Dermis microvascular lymphatic vessel endothelial cell (primary cell): ENCODE measurements around the gene SPPL3. TPM values are rescaled to one million over a fixed set of nuclear protein-coding genes. Genes with fewer than 3 reads are reported as not detected.
"Not testable (repeated sequence)": the region's sequence is repeated elsewhere in the genome, so short reads cannot be mapped to it uniquely, and the experiment has no call there.

Source experiments
- DNase-seq, 2 donors: peaks; one replicate each; pipeline versions ENCODE4 v3.0.0 to v3.0.0-alpha.2; 2010; ENCODE audit warnings: low read depth in 2 of 2
- total RNA-seq: library from RNA; depleted of rRNA; stranded (reverse); fragments of >200 nt; gene quantifications from 2 replicates; pipeline ENCODE4 v1.2.1, GENCODE V29; 2014

The SPPL3 gene
- total RNA-seq, 1 donor from 2014 or later = 3.5 TPM

- no peak for DNase-seq
Measured at GRCh38 chr12:120844768-120845449, 59.2 kb downstream of the SPPL3 start.

GRCh38 chr12:120844297-120844696 is 59.9 kb downstream of the SPPL3 start:
- no peak for DNase-seq

DNA sequence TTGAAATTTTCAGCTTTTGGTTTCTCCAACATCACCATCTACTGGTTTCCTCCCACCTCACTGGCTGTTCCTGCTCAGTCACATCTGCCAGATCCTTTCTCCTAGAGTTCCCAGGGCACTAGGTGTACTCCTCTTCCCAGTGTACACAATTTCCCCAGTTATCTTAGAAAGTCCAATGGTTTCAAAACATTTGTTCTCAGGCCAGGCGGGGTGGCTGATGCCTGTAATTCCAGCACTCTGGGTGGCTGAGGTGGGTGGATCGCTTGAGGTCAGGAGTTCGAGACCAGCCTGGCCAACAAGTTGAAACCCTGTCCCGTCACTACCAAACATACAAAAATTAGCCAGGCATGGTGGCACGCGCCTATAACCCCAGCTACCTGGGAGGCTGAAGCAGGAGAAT is 60.7 kb downstream of the SPPL3 start:
- DNase-seq = no peak

- no peak for DNase-seq
Measured at GRCh38 chr12:120842595-120842994, 61.6 kb downstream of the SPPL3 start.

DNA sequence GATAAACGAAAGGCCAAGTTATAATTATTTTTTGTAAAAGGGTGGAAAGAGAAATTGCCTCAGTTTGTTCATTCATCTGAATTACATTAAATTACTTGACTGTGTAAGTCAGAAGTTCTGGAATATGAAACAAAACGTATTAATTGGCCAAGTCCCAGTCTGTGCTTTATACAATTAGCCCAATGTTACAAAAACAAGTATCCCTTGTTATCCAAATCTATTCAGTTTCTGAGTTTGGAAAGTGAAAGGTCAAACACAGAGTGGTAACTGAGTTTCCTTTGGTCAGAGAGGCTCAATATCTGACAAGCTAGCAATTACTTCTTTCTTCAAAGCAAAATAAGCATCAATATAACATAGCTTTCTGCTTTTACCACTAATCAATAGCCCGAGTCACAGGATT is 62.6 kb downstream of the SPPL3 start:
- no peak for DNase-seq

GRCh38 chr12:120839503-120839902 is 64.7 kb downstream of the SPPL3 start:
- DNase-seq = no peak

GRCh38 chr12:120838629-120839383 is 65.4 kb downstream of the SPPL3 start:
- DNase-seq = not testable (repeated sequence)

GRCh38 chr12:120836114-120836684 is 68.0 kb downstream of the SPPL3 start:
- DNase-seq = no peak

DNA sequence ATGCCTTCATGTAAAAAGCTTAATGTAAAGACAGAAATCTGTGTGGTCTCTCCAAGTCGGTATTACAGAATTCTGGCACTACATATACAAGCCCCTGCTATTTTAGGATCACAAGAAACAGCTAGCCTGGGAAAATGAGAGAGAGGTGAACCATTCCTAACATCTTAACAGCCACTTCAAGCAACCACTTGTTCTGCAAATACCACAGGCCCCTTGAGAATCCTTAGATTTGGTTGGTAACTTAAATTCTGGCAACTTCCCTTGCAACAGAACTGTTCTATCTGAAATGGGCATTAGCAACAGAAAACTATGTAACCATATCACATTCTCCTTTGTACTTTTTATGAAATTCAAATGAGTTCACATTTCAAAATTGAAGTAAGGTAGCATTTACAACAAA is 68.5 kb downstream of the SPPL3 start:
- DNase-seq = no peak

DNA sequence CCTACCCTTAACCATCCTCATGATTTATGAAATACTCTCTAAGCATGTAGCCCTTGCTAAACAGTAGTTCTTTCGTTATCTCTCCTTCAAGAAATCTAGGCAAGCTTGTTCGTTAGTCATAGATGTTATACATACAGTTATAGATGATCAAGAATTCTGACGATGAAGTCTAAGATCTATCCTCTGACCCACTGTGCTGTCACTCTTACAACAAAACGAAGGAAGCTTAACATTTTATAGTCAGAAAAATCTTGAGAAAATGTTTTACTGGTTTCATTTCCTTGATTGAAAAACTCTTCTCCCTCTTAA is 68.9 kb downstream of the SPPL3 start:
- DNase-seq = no peak

DNA sequence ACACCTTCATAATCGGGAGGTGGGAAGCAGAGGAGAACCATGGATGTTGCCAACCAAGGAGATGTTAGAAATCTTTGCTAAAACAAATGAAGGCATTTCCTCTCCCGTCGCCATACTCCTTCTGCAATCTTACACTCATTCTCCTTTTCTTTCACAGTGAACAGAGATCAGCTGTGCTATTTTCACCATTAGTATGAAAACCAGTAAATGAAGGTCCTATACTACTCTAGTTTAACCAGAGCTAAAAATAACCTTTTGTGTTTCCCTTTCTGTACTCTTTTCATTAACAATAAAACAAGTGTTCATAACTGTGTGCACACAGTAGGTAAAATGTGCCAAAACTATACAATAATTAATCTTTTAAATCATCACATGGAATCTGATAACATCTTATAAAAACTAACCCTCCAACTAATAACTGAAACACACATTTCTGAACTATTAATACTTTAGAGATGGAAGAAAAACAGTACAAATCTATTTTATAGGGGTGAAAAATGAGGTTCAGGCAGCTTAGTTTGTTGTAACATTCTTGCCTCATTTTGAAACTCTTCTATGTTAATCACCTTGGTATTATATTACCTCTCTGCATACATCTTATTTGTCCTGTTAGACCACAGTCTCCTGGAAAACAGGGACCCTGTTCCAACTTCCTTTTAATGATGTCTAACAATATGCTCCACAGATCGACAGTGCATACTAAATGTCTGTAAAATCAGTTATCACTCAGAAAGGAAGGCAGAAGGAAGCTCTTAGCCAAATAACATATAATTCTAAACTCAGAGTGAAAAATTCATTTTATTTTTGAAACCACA is 69.5 kb downstream of the SPPL3 start:
- no peak for DNase-seq

DNA sequence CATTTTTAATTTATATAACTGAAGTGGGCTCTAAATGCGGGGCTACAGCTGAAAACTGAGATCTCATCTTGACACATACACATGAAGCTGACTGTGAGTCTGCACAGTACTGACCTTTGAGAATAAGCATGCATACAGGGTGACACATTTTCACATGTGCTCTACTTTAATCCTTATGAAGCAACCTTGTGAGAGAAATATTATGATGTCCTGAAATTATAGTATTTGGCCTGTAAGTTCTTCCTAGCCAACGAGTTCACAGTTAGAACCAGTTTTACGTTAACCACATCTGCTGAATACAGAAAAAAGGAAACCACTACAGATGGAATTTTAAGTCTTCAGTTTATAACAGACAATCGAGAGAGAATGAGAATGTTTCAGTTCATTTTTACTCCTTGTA is 70.3 kb downstream of the SPPL3 start:
- no peak for DNase-seq

DNA sequence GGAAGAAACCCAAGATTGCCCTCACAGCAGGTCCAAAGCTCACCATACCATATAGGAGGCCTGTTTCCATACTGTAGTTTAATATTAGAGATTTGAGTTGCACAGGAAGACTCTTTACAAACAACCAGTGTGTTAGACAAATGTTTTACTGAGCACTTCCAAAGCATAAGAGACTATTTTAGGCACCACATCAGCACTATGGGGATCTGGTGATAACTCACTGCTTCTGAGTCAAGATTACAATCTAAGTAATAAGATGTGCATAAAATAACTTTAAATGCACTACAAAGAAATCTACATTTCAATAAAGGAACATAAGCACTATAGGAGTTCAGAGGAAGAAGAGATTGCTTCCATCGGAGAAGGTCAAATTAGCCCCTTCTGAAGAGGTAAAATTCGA is 71.4 kb downstream of the SPPL3 start:
- DNase-seq = no peak

GRCh38 chr12:120831648-120832267 is 72.4 kb downstream of the SPPL3 start:
- no peak for DNase-seq

DNA sequence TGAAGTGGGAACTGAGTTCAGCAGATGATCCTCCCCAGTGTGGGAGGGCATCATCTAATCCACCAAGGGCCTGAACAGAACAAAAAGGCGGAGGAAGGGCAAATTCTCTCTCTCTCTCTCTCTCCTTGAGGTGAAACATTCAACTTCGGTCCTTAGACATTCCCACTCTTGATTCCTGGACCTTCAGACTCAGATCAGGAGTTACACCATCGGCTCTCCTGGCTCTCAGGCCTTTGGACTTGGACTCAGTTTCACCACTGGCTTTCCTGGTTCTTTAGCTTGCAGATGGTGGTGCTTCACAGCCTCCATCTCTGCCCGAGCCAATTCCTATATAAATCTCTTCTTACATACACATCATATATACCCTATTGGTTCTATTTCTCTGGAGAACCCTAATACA is 73.2 kb downstream of the SPPL3 start:
- DNase-seq = no peak

GRCh38 chr12:120830052-120830940 is 73.9 kb downstream of the SPPL3 start:
- DNase-seq = no peak

DNA sequence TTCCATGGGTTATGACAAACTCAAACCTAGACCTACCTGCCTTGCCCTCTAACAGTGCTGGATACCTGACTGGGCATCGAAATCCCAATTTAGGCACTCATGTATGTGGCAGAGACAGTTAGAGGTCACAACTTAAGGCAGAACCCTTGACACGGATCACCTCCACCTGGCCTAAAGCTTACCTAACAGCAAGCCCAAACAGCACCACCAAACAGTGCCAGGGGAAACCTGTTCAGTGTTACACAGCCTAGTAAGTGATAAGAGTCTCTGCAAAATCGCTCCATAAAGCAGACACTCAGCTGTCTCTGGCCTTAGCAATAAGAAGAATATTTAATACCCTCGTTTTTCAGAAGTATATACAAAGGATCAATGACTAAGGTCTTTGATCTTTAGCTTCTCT is 77.8 kb downstream of the SPPL3 start:
- DNase-seq = no peak

GRCh38 chr12:120825337-120825736 is 78.8 kb downstream of the SPPL3 start:
- DNase-seq = no peak

DNA sequence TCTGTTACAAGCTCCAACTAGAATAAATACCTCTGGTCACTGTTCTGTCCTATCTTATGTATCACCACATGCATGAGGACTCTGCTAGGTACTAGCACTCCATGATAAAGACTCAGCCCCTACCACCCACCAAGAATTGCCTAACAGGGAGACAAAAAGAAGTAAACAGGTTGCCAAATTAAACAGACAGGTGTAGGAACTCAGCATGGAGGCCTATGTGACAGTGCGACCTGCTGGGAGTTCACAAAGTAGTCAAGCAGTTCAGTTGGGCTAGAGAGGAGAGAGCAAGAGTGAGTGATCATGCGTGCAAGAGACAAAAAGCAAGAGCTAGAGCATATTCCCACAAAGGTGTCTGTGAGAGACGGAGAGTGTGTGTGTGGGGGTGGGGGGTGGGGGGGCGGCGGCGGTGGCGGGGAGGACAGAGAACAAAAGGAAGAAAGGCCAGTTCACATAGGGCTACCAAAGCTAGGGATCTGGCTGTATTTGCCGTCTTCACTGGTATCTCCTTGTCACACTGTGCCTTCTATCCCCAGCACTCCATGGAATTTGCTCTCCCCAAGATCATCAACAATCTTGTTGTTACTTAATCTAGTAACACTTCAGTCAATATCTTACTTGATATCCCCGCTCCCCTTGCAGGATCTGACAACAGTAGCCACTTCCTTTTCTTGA is 81.2 kb downstream of the SPPL3 start:
- DNase-seq = no peak

- no peak for DNase-seq
Measured at GRCh38 chr12:120821878-120822277, 82.3 kb downstream of the SPPL3 start.
